ENCODE measurements around the gene SCGB3A1.

DNA sequence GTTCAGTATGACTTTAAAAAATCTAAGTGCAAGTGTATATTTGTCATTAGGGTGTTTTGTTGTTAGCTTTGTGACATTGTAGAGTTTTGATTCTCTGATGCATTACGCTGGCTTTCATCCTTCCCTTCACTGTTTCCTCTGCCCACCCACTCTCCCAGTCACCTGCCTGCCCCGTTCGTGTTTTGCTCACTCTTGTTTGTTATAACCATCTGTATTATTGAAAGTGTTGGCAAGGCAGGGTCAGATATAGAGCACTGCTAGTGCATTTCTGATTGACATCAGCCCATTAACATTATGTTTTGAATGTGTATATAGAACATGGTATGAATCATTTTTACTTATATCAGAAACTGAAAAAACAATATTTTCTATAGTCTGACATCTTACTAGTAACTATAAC lies 27.3 kb downstream of the SCGB3A1 start:
- TF ChIP-seq, protein P1, sequence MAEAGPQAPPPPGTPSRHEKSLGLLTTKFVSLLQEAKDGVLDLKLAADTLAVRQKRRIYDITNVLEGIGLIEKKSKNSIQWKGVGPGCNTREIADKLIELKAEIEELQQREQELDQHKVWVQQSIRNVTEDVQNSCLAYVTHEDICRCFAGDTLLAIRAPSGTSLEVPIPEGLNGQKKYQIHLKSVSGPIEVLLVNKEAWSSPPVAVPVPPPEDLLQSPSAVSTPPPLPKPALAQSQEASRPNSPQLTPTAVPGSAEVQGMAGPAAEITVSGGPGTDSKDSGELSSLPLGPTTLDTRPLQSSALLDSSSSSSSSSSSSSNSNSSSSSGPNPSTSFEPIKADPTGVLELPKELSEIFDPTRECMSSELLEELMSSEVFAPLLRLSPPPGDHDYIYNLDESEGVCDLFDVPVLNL (CRISPR knock-in tag; IDR thresholded peaks at IDR 0.05; ENCODE audit: borderline replicate concordance, low read depth), result no peak
- TF ChIP-seq NR3C1 (CRISPR knock-in tag; conservative IDR thresholded peaks at IDR 0.05; ENCODE audit: low read depth), result no peak

Data from WTC11 (cell line).